ENCODE data around the gene SLC35F5.
A peak's percentile ranks its signal among the peaks of the same experiment; 100 is the strongest.
"Not testable (repeated sequence)": the region's sequence is repeated elsewhere in the genome, so short reads cannot be mapped to it uniquely, and the experiment has no call there.

SLC35F5 gene

GRCh38 chr2:113755835-113756354 lies 547 bp downstream of the SLC35F5 start:
- peak; percentile 53 for DNase-seq

GRCh38 chr2:113755035-113755834 lies 1.2 kb downstream of the SLC35F5 start:
- peak; percentile 5 for DNase-seq

GRCh38 chr2:113754160-113754559 lies 2.3 kb downstream of the SLC35F5 start:
- DNase-seq: no peak

GRCh38 chr2:113750385-113750784 lies 6.1 kb downstream of the SLC35F5 start:
- DNase-seq: no peak

- DNase-seq: no peak
Measured at GRCh38 chr2:113741091-113741490, 15.4 kb downstream of the SLC35F5 start.

GRCh38 chr2:113739849-113740248 lies 16.6 kb downstream of the SLC35F5 start:
- no peak for DNase-seq

- no peak for DNase-seq
Measured at GRCh38 chr2:113734185-113734584, 22.3 kb downstream of the SLC35F5 start.

GRCh38 chr2:113724010-113724409 lies 32.4 kb downstream of the SLC35F5 start:
- DNase-seq: no peak

- DNase-seq: no peak
Measured at GRCh38 chr2:113723411-113723810, 33.0 kb downstream of the SLC35F5 start.

GRCh38 chr2:113720167-113720566 lies 36.3 kb downstream of the SLC35F5 start:
- DNase-seq: no peak

- no peak for DNase-seq
Measured at GRCh38 chr2:113716291-113716690, 40.2 kb downstream of the SLC35F5 start.

GRCh38 chr2:113712941-113713340 lies 43.5 kb downstream of the SLC35F5 start:
- no peak for DNase-seq

- DNase-seq: no peak
Measured at GRCh38 chr2:113711851-113712250, 44.6 kb downstream of the SLC35F5 start.

GRCh38 chr2:113709022-113709421 lies 47.4 kb downstream of the SLC35F5 start:
- no peak for DNase-seq

GRCh38 chr2:113707106-113707505 lies 49.3 kb downstream of the SLC35F5 start:
- DNase-seq: no peak

GRCh38 chr2:113705982-113706523 lies 50.4 kb downstream of the SLC35F5 start:
- no peak for DNase-seq

- not testable (repeated sequence) for DNase-seq
Measured at GRCh38 chr2:113704300-113704993, 52.0 kb downstream of the SLC35F5 start.

- no peak for DNase-seq
Measured at GRCh38 chr2:113703386-113704299, 52.8 kb downstream of the SLC35F5 start.

- peak; percentile 53 for DNase-seq
Measured at GRCh38 chr2:113700186-113700841, 56.1 kb downstream of the SLC35F5 start.

GRCh38 chr2:113698892-113699447 lies 57.5 kb downstream of the SLC35F5 start:
- DNase-seq: no peak

GRCh38 chr2:113698251-113698650 lies 58.2 kb downstream of the SLC35F5 start:
- DNase-seq: not testable (repeated sequence)

GRCh38 chr2:113697516-113697915 lies 58.9 kb downstream of the SLC35F5 start:
- no peak for DNase-seq

All from CD4-positive, alpha-beta T cell treated with Interleukin-6 for 4 hours (primary cell).